Left lobe of liver (tissue), 2 donors: Measurements from ENCODE around the gene DROSHA. TPM values are rescaled to one million over a fixed set of nuclear protein-coding genes. Genes with fewer than 3 reads are reported as not detected.
A peak's percentile ranks its signal among the peaks of the same experiment; 100 is the strongest.
"Not testable (repeated sequence)": the region's sequence is repeated elsewhere in the genome, so short reads cannot be mapped to it uniquely, and the experiment has no call there.

Experiments used
- ATAC-seq: fragments of 200-7000 bp; cut with Tn5 transposase; one replicate; pipeline ENCODE4 v1.9.1; 2020; ENCODE audit warnings: mild to moderate bottlenecking, moderate library complexity
- DNase-seq: peaks from one replicate; pipeline ENCODE4 v3.0.0-alpha.2; 2020; ENCODE audit warnings: low spot score
- total RNA-seq: library from RNA; stranded (reverse); gene quantifications from one replicate; pipeline ENCODE4 v1.2.1, GENCODE V29; 2021
- donor health status: DM: no; HTN: no; CAD: no; lungs with moderate emphysema.
- donor health status: DM: no; HTN: yes; CAD: no.

Gene DROSHA
- total RNA-seq = 26.3 TPM

- ATAC-seq = peak; percentile 97
- DNase-seq = peak; percentile 97
Measured at GRCh38 chr5:31531888-31532547, at the start of gene DROSHA, which contains the start of gene C5orf22. Gene DROSHA (minus strand): TSS chr5:31532093. CDS start chr5:31529059, 3,034 bp downstream. Gene C5orf22 (plus strand): TSS chr5:31532301. CDS start chr5:31532393, 92 bp downstream.

GRCh38 chr5:31579558-31579957 lies 47.7 kb upstream of the DROSHA start:
- no peak for ATAC-seq
- DNase-seq = no peak

GRCh38 chr5:31577438-31577837 lies 45.5 kb upstream of the DROSHA start:
- no peak for ATAC-seq
- no peak for DNase-seq

GRCh38 chr5:31574772-31575171 lies 42.9 kb upstream of the DROSHA start:
- ATAC-seq (no peak), DNase-seq (no peak)

- ATAC-seq (no peak), DNase-seq (no peak)
Measured at GRCh38 chr5:31573494-31574142, 41.7 kb upstream of the DROSHA start.

GRCh38 chr5:31569068-31569467 lies 37.2 kb upstream of the DROSHA start:
- DNase-seq (no peak), ATAC-seq (no peak)

GRCh38 chr5:31568302-31568835 lies 36.5 kb upstream of the DROSHA start:
- ATAC-seq = no peak
- no peak for DNase-seq

GRCh38 chr5:31566362-31566761 lies 34.5 kb upstream of the DROSHA start:
- not testable (repeated sequence) for DNase-seq, ATAC-seq

GRCh38 chr5:31563216-31563615 lies 31.3 kb upstream of the DROSHA start:
- ATAC-seq = no peak
- DNase-seq = no peak

GRCh38 chr5:31561946-31562345 lies 30.1 kb upstream of the DROSHA start:
- DNase-seq = no peak
- ATAC-seq = no peak

- no peak for ATAC-seq
Measured at GRCh38 chr5:31559942-31560341, 28.0 kb upstream of the DROSHA start.

GRCh38 chr5:31556461-31556860 lies 24.6 kb upstream of the DROSHA start:
- ATAC-seq (no peak), DNase-seq (no peak)

More at GRCh38 chr5:31559942-31560341, 28.0 kb upstream of the DROSHA start:
- DNase-seq = no peak

GRCh38 chr5:31554552-31554951 lies 22.7 kb upstream of the DROSHA start:
- ATAC-seq = no peak
- DNase-seq = no peak

GRCh38 chr5:31553863-31554262 lies 22.0 kb upstream of the DROSHA start:
- no peak for DNase-seq
- no peak for ATAC-seq

- ATAC-seq (no peak), DNase-seq (no peak)
Measured at GRCh38 chr5:31551878-31552277, 20.0 kb upstream of the DROSHA start.

- not testable (repeated sequence) for DNase-seq, ATAC-seq
Measured at GRCh38 chr5:31549114-31549513, 17.2 kb upstream of the DROSHA start.

GRCh38 chr5:31537851-31538250 lies 6.0 kb upstream of the DROSHA start:
- ATAC-seq (no peak), DNase-seq (no peak)

- no peak for DNase-seq
- ATAC-seq = no peak
Measured at GRCh38 chr5:31537349-31537748, 5.5 kb upstream of the DROSHA start.

- no peak for ATAC-seq
- no peak for DNase-seq
Measured at GRCh38 chr5:31536873-31537272, 5.0 kb upstream of the DROSHA start.

GRCh38 chr5:31534527-31535046 lies 2.7 kb upstream of the DROSHA start:
- DNase-seq = no peak
- ATAC-seq = no peak

GRCh38 chr5:31531543-31531887 lies 378 bp downstream of the DROSHA start:
- DNase-seq = peak; percentile 46
- ATAC-seq = peak; percentile 50
